Nephron (organoid): ENCODE data around the gene SYT1.
"Not testable (repeated sequence)": the region's sequence is repeated elsewhere in the genome, so short reads cannot be mapped to it uniquely, and the experiment has no call there.

Source experiments
- H3K27ac Mint-ChIP-seq, 3 experiments: 2 replicates each; pipeline ENCODE4 v1.8.0; 2020; ENCODE audit warnings: mixed read lengths in 3 of 3, mild to moderate bottlenecking in 2 of 3, moderate library complexity in 1 of 3
- H3K27me3 Mint-ChIP-seq: 2 replicates; pipeline ENCODE4 v1.8.0; 2021; ENCODE audit warnings: low read depth, mild to moderate bottlenecking, moderate library complexity, mixed read lengths
- H3K36me3 Mint-ChIP-seq: 2 replicates; pipeline ENCODE4 v1.8.0; 2020; ENCODE audit warnings: low read depth, mixed read lengths
- H3K4me1 Mint-ChIP-seq: 2 replicates; pipeline ENCODE4 v1.8.0; 2020; ENCODE audit warnings: mixed read lengths
- H3K4me3 Mint-ChIP-seq, 3 experiments: 2 replicates each; pipeline ENCODE4 v1.8.0; 2020; ENCODE audit warnings: mild to moderate bottlenecking in 3 of 3, mixed read lengths in 3 of 3, moderate library complexity in 2 of 3
- H3K9me3 Mint-ChIP-seq: 2 replicates; pipeline ENCODE4 v1.8.0; 2020; ENCODE audit warnings: mixed read lengths
- TF ChIP-seq, protein P1 (sequence below), 3 experiments: fragments of 200-600 bp; sonication (generic); IDR thresholded peaks; one replicate each; pipeline ENCODE4 v1.5.0; 2021; ENCODE audit warnings: antibody characterized with exemption in 3 of 3; ENCODE audit not compliant: unreplicated experiment in 3 of 3

Gene SYT1

DNA sequence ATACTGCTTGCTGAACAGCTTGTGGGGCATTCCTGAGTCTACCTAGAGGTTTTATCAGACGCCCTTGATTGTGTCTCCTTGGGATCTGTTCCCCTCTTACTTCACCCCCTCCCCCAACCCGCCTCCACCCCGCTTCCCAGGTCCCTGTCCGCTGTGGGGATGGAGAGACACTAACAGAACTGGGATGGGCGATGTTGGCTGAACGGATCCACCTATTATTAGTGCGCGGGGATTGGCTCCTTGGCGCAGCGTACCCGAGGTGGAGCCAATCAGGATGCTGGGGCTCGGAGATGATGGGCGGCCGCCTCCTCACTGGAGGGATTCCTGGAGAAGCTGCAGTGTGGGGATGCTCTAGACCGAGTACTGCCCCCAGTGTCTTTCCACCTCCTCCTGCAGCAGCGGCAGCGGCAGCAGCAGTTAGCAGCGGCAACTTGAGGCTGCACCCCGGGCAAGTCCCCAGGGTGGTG lies at the start of gene SYT1:
Gene SYT1 (plus strand): TSS at position 372 of the 467 bp plus-strand sequence.
- TF ChIP-seq, protein P1, sequence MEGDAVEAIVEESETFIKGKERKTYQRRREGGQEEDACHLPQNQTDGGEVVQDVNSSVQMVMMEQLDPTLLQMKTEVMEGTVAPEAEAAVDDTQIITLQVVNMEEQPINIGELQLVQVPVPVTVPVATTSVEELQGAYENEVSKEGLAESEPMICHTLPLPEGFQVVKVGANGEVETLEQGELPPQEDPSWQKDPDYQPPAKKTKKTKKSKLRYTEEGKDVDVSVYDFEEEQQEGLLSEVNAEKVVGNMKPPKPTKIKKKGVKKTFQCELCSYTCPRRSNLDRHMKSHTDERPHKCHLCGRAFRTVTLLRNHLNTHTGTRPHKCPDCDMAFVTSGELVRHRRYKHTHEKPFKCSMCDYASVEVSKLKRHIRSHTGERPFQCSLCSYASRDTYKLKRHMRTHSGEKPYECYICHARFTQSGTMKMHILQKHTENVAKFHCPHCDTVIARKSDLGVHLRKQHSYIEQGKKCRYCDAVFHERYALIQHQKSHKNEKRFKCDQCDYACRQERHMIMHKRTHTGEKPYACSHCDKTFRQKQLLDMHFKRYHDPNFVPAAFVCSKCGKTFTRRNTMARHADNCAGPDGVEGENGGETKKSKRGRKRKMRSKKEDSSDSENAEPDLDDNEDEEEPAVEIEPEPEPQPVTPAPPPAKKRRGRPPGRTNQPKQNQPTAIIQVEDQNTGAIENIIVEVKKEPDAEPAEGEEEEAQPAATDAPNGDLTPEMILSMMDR (IDR thresholded peaks at IDR 0.05; ENCODE audit: unreplicated experiment in 3 of 3): no peak
- peak within 1 kb of the TSS; percentile 84 to 93 (median 85) for H3K27ac Mint-ChIP-seq
- peaks cover 19% of the 10 kb centered on the region for H3K4me1 Mint-ChIP-seq
- H3K27me3 Mint-ChIP-seq: peaks cover 11% of the 10 kb centered on the region
- H3K9me3 Mint-ChIP-seq: no peaks in the 10 kb centered on the region
- H3K36me3 Mint-ChIP-seq: no peaks in the 10 kb centered on the region
- peak within 1 kb of the TSS; percentile 92 to 97 (median 94) for H3K4me3 Mint-ChIP-seq

DNA sequence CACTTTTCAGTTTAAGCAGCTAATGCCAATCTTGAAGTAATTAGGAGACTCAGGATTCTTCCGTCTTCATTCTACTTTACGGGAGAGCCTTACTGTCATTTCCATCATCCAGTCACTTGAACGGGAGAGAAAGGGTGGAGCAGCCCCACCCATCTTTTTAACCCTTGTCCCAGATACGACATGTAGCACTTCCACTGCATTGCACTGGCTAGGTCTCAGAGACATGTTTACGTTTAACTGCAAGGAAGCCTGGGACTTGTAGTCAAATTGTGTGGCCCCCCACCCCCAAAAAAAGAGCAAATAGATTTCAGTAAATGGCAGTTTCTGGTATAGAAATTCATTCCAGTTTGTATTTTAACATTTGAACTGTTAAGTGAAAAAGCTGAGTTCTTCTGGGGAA lies 46.1 kb upstream of the SYT1 start:
- TF ChIP-seq, protein P1 (IDR thresholded peaks at IDR 0.05; ENCODE audit: unreplicated experiment in 3 of 3): no peak
- no peak overlapping the region for H3K4me3 Mint-ChIP-seq
- H3K4me1 Mint-ChIP-seq: no peaks in the 10 kb centered on the region
- H3K9me3 Mint-ChIP-seq: peaks cover 3% of the 10 kb centered on the region
- no peaks in the 10 kb centered on the region for H3K27me3 Mint-ChIP-seq
- H3K36me3 Mint-ChIP-seq: no peaks in the 10 kb centered on the region
- no peak overlapping the region for H3K27ac Mint-ChIP-seq

DNA sequence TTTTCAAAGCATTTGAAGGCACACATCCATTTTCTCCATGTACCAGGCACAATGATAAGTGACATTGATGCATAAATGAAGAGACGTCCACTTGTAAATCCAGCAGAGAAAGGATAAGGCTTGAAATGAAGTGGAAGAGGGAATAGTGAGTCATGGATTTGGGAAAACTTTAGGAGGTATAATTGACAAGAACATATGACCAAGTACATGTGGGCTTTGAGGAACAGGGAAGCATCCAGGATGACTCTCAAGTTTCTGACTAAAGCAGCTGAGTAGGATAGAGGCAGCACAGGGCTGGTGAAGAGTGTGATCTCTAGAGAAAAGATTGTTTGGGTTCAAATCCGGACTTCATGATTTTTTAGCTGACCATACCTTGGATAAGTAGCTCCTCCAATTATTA lies 43.6 kb upstream of the SYT1 start:
- no peaks in the 10 kb centered on the region for H3K4me1 Mint-ChIP-seq
- no peak overlapping the region for H3K27ac Mint-ChIP-seq
- H3K27me3 Mint-ChIP-seq: no peaks in the 10 kb centered on the region
- H3K9me3 Mint-ChIP-seq: peaks cover 3% of the 10 kb centered on the region
- H3K36me3 Mint-ChIP-seq: no peaks in the 10 kb centered on the region
- TF ChIP-seq, protein P1 (IDR thresholded peaks at IDR 0.05; ENCODE audit: unreplicated experiment in 3 of 3): no peak
- H3K4me3 Mint-ChIP-seq: no peak overlapping the region

DNA sequence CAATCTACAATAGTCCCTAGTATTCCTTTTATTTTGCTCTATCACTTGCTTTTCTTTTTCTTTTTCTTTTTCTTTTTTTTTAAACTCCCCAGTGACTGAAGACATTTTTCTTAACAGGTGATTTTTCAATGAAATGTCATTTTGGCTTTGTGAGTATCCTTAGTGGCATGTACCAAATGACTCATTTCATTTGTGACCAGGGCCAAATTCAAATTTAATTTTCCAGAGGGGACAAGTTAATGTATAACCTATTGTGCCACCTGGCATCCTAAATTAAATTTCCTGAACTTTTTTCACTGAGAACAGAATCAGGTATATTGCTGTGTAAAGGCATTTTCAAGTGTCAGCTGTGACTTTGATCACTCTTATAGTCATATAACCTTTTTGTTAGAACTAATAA lies 39.7 kb upstream of the SYT1 start:
- Mint-ChIP-seq H3K36me3 (no peaks in the 10 kb centered on the region), H3K27ac (no peak overlapping the region), H3K4me3 (no peak overlapping the region), H3K27me3 (no peaks in the 10 kb centered on the region), H3K4me1 (no peaks in the 10 kb centered on the region), H3K9me3 (no peaks in the 10 kb centered on the region)
- TF ChIP-seq, protein P1 (IDR thresholded peaks at IDR 0.05; ENCODE audit: unreplicated experiment in 3 of 3): no peak

DNA sequence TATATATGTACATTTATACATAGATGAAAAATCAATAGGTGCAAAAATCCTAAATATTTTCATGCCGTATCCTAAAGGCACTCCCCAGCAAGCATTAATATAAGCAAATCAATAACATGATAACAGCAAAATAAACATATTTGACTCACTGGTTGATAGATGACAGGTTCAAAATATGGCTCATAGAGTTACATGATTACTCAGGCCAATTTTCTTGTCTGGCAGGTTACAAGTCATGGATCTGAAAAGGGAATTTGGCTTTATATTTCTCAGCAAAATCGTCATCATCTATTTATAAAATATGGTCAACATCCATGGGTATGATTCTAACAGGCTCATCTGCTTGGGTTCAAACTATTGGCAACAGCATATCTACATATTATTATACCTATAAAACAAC lies 34.9 kb upstream of the SYT1 start:
- no peaks in the 10 kb centered on the region for H3K27me3 Mint-ChIP-seq
- no peaks in the 10 kb centered on the region for H3K36me3 Mint-ChIP-seq
- no peaks in the 10 kb centered on the region for H3K9me3 Mint-ChIP-seq
- TF ChIP-seq, protein P1 (IDR thresholded peaks at IDR 0.05; ENCODE audit: unreplicated experiment in 3 of 3): no peak
- H3K4me1 Mint-ChIP-seq: no peaks in the 10 kb centered on the region
- no peak overlapping the region for H3K4me3 Mint-ChIP-seq
- H3K27ac Mint-ChIP-seq: no peak overlapping the region

DNA sequence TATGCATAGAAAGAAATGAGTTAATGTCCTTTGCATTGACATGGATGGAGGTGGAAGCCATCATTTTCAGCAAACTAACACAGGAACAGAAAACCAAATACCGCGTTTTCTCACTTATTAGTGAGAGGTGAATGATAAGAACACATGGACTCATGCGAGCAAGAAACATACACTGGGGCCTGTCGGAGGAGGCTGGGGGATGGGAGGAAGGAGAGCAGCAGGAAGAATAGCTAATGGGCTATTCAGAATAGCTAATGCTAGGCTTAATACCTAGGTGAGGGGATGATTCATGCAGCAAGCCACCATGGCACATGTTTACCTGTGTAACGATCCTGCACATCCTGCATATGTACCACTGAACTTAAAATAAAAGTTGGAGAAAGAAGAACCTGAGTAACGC lies 29.1 kb upstream of the SYT1 start:
- Mint-ChIP-seq H3K9me3 (peaks cover 1% of the 10 kb centered on the region), H3K4me1 (no peaks in the 10 kb centered on the region), H3K36me3 (no peaks in the 10 kb centered on the region), H3K4me3 (no peak overlapping the region), H3K27me3 (no peaks in the 10 kb centered on the region), H3K27ac (no peak overlapping the region)
- TF ChIP-seq, protein P1 (IDR thresholded peaks at IDR 0.05; ENCODE audit: unreplicated experiment in 3 of 3): no peak

DNA sequence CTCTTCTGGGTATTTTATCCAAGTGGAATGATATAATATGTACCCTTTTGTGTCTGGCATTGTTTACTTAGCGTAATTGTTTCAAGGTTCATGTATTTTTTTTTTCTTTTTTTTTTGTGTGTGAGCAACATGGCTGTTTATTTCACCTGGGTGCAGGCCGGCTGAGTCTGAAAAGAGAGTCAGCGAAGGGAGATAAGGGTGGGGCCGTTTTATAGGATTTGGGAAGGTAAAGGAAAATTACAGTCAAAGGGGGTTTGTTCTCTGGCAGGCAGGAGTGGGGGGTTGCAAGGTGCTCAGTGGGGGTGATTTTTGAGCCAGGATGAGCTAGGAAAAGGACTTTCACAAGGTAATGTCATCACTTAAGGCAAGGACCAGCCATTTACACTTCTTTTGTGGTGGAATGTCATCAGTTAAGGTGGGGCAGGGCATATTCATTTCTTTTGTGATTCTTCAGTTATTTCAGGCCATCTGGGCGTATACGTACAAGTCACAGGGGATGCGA lies 24.0 kb upstream of the SYT1 start:
- not testable (repeated sequence) for H3K4me1 Mint-ChIP-seq, H3K27ac Mint-ChIP-seq, H3K27me3 Mint-ChIP-seq, H3K4me3 Mint-ChIP-seq, H3K36me3 Mint-ChIP-seq
- H3K9me3 Mint-ChIP-seq: peaks cover 14% of the 10 kb centered on the region
